GM19240 (cell line): ENCODE results near the gene FBXO44.

Experiments used
- DNase-seq: peaks from one replicate; pipeline ENCODE4 v3.0.0; 2011; ENCODE audit warnings: low spot score; ENCODE audit not compliant: insufficient read length

The FBXO44 gene

DNA sequence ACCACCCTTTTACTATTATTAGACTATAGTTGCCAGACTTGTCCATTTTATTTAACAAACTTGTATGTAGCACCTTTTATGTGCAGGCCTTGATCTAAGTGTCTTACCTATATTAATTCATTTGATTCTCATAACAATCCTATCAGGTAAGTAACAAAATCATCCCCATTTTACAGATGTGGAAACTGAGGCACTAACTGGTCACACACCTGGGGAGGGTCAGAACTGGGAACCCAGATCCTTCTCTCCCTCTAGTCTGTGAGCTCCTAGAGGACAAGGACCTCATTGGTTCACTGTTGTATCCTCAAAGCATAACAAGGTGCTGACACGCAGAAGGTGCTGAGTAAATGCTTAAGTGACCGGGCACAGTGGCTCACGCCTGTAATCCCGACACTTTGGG, 15.3 kb upstream of the FBXO44 start:
- no peak for DNase-seq

DNA sequence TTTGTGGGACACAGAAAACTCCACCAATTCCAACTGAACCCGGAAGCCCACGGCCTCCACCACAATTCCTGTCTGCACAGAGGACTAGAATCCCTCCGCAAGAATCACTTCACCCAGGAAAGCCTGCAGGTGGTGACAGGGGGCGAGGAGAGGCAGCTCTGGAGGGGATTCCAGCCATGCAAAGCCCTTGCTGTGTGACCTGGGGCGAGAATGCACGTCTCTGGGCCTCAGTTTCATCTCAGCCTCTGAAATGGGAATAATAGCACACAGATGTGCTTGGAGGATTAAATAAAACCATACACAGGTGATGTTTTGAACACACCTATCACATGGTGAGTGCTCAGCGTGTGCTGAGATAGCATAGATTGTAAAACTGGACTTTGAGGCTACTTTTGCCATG, 14.6 kb upstream of the FBXO44 start:
- DNase-seq: no peak

DNA sequence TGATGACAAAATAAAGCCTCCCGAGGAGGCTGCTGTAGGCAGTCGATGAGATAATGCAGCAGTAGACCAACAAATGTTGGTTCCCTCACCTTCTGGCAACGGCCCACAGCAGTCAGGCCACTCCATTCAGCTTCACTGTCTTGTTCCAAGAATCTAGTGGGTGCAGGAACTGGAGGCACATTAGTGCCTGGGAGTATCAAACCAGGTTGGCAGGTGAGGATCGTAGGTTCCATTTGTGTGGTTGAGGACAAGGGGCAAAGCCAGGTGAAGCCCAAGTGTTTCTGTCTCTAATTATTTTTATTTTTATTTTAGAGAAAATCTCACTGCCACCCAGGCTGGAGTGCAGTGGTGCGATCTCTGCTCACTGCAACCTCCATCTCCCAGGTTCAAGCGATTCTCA, 13.7 kb upstream of the FBXO44 start:
- DNase-seq: no peak

DNA sequence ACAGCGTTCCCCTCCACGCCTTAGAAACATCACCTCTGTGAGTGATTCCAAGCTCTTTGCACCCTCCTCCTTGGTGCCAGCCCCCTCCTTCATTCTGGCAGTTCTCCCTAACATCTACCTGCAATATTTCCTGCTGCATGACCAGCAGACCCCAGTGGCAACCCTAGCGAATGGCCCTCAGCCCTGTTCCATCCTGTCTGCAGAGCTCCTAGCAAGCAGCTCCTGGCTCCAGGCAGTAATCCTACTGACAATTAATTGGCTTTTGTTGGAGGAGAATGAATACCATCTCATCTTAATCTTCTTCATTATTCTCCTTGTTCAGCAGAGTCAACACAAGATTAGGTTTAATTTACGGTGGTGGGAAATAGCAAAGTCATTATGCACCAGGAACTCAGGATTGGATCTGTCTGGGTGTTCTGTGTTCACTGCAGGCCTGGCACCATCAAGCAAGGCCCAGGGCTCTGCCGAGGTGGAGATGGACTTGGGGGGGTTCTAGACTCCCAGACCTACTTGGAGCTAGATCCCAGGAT, 12.8 kb upstream of the FBXO44 start:
- DNase-seq: no peak

DNA sequence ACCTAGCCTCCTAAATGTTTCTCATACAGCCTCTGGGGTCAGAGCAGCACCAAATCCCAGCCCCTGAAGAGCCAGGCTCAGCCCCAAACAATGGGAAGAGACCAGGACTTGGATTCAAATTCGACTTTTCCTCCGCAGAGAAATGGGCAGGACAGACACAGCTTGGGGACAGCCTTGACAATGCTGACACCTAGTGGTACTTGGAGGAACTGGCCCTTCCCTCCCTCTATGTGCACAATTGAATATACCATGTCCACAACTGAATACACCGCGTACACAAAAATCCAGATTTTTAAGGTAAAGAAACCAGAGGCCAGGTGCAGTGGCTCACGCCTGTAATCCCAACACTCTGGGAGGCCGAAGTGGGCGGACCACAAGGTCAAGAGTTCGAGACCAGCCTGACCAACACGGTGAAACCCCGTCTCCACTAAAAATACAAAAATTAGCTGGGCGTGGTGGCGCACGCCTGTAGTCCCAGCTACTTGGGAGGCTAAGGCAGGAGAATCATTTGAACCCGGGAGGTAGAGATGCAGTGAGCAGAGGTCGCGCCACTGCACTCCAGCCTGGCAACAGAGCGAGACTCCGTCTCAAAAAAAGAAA, 12.2 kb upstream of the FBXO44 start:
- DNase-seq: peak; percentile 84

DNA sequence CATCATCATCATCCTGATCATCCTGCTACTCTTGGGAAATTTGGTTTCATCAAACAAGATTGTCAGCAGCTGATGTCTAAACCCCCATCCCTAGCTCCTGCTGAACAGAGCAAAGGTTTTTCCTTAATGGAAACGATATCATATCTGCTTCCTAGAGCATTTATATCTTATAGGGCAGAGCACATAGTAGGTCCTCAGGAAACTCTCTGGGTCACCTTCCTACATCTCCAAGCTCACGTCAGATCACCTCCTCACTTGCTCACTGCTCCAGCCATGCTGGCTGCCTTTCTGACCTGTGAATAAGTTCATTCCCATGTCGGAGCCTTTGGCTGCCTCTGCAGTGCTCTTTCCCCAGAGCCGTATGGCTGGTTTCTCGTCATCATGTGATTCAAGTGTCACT, 10.9 kb upstream of the FBXO44 start:
- DNase-seq: no peak

DNA sequence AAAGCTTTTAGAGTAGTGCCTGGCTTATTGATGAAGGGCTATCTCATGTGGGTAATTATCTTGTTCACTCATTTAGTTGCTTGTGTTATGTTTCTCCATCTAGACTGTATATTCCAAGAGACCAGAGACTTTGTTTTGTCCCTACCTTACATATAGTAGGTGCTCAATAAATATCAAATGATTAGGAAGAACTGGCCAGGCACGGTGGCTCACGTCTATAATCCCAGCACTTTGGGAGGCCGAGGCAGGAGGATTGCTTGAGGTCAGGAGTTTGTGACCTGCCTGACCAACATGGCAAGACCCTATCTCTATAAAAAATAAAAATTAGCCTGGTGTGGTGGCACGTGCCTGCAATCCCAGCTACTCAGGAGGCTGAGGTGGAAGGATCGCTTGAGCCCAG, 9.4 kb upstream of the FBXO44 start:
- DNase-seq: no peak

DNA sequence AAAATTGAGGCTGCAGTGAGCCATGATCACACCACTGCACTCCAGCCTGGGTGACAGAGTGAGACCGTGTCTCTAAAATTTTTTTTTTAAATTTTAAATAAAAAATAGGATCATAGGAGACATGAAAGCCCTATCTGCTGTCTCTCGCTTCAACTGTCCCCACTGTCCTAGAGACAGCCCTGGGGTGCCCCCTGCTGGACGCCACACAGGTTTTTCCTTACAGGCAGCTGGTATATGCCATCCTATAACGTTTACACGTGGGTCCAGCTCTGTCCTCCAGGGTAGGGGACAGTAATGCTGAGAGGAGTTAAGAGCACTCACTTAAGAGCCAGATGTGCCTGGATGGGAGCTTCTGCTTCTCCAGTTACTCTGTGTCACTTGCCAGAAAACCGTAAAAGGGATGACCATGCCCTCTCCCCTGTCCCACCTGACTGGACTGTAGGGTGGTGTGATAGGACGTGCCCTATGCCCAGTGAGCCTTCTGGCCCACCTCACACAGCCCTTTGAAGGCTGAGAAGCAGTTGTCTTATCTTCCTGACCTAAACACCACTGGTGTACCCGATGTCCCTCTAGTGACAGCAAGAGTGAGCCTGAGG, 8.9 kb upstream of the FBXO44 start:
- peak; percentile 59 for DNase-seq

DNA sequence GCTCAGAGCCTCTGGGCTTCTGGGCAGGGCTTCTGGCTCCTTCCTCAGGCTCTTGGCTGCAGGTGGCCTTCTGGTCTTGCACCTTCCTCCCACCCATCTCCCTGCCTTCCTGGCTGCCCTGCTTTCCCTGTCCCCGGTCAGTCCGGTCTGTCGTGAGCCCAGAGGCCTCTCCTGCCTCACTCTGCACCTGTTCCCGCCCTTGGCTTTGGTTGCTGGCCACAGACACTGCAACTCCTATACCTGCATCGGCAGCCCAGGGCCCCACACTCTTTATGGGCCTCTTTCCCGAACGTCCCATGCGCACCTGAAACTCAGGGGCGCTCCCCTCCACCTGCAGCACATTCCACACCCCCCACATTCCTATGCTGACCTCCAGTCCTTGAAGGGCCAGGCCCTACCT, 8.4 kb upstream of the FBXO44 start:
- DNase-seq: no peak

DNA sequence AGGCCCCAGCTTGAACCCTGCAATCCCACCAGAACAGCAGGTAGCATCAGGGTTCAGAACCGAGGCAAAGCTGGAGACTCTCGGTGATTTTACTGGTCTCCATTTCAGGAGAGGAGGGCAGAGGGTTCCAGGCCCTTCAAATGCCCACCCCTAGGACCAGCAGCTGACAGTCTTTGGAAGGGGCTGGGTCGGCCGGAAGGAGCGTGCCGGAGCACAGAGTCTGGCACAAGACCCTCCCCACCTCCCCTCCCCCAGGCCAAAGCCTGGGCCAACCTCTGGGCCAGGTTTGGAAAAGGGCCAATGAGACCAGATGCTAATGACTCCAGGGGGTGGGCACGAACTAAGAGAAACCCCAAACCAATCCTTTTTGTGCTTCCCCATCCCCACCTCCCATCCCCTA, 7.3 kb upstream of the FBXO44 start:
- no peak for DNase-seq

DNA sequence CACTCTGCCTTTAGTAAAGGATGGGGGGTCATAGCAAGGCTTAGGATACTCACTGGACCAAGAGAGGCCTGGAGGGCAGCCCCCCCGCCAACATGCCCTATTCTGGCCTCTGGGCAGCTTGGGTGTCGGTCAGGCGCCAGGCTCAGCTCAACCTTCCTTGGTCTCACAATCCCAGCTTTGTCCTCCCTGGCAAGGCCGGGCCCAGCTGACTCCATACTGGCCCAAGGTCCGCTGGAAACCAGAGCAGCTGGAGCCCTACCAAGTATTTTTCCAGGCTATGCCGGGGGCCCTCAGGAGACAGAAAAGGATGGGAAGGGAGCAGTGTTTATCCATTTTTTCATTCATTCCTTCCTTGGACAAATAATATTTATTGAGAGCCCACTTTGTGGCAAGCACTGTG, 6.6 kb upstream of the FBXO44 start:
- no peak for DNase-seq

DNA sequence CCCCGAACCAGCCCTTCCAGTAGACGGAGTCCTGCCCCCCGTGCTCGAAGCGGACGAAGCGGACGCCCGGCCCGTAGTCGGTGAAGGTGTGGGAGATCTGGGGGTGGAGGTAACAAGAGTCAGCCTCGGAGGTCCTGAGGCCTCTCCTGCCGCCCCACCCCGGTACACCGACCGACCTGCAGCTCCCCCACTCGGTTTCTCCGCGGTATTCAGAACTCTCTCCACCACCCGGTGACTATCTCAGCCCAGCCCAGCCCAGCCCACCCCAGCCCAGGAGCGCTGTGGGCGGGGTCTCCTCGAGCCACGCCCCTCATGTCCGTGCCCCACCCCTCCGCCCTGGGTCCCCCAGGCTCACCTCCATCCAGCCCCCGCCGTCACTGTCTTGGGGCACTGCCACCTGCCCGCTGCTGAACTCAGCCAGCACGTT, 5.9 kb upstream of the FBXO44 start:
- no peak for DNase-seq

DNA sequence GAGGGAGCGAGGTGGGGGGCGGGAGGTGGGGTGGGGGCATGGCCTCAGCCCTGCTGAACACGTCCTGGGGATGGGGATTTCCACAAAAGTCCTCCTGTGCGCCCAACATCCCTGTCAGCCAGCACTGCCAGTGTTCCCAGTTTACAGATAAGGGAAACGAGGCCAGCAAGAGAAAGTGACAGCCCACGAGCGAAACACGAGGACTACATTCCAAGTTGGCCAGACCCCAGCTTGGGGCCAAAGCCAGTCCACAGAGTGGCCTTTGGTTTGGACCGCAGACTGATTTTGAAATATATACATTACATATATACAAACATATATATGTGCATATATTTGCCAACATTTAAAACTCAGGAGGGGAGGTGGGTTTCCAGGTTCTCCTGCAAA, 5.4 kb upstream of the FBXO44 start:
- no peak for DNase-seq

DNA sequence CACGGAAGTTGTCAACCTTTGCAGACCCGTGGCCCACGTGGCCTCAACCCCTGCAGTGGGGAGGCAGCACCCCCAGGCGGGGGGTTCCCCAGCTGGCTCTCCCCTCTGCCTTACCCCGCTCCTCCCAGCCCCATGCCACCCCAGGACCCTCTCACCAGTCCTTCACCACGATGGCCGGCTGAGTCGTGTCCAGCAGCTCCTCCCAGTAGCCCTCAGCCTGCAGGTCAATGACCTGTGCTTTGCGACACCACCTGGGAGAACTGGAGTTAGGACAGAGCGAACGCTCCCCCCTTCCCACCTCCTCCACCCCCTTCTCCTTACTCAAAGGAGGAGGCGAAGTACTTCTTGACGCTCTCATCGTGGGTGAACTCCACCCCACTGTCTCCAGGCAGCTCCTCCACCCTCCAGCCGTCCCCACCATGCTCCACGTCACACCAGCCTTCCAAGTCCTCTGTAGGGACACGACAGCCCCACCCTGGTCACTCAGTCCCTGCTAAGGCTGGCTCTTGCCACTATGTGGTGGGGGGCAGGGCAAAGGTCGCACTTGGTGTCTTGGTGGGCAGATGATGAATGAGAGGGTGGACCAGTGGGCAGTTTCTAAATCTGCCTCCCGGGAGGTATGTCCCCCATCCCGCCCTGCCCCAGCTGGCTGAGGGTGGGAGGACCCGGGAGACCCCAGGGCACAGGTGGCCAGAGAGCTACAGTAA, 4.9 kb upstream of the FBXO44 start:
- no peak for DNase-seq

DNA sequence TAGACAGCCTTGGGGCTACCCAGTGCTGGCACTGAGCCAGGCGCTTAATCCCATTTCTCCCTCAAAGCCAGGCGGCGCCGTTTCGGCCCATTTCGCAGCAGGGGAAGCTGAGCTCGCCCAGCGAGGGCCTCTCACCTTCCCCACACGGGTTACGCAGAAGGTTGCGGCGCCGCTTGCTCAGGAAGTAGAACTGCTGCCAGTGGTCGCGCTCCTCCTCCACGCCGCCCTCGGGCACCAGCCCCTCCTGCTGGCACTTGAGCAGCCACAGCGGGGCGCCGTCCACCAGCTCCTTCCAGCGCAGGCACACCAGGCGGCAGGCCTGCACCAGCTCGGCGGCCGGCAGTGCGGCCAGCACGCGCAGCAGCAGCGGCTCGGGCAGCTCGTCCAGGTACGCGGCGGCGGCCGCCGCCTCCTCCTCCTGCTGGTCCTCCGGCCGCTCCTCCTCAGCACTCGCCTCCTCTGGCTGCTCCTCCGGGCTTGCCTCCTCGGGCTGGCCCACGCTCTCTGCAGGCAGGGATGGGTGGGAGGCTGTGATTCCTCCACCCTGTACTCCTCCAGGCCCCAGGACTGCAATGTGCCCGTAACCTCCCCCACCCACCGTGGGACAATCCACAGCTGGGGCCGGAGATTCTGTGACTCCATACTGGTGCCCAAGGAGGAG, 4.2 kb upstream of the FBXO44 start:
- peak; percentile 45 for DNase-seq

DNA sequence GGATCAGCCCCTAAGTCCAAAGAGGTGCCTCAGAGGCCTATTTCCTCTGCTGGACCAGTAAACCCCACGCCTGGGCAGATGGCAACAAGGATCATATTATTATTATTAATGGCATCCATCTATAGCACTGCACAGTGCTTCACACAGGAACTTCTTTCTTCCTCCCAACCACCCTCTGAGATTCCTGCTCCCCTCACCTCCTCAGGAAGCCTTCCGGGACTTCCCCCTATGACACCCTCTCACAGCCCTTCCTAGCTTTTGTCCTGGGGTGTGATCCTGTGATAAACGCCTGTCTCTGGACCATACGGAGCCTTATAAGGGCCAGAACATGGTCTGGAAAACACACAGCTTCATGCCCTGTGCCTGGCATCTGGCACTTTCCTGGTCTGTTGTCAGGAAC, 3.7 kb upstream of the FBXO44 start:
- DNase-seq: no peak

DNA sequence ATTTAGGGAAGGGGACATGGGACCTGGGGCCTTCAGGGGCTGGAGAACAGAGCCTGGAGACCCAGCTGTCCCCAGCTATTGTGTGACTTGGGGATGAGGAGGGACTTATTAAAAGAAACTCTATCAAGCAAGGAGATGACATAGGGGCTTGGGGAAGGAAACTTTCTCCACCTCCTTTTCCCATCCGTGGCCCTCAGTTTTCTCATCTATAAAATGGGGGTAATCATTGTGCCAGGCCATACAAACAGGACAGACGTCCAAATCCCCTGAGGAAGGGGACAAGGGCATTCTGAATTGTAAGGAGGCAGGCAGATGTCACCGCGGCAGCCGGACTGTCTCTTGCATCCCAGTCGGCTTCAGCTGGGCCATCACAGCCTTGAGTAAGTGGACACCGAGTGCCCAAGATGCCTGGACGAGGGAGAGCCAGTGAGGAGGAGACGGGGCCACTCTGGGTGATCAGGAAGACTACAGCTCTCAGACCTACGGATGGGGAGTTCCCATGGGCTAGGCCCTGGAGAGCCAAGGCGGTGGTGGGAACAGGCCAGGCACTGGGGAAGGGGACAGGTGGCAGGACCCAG, 2.4 kb upstream of the FBXO44 start:
- no peak for DNase-seq

DNA sequence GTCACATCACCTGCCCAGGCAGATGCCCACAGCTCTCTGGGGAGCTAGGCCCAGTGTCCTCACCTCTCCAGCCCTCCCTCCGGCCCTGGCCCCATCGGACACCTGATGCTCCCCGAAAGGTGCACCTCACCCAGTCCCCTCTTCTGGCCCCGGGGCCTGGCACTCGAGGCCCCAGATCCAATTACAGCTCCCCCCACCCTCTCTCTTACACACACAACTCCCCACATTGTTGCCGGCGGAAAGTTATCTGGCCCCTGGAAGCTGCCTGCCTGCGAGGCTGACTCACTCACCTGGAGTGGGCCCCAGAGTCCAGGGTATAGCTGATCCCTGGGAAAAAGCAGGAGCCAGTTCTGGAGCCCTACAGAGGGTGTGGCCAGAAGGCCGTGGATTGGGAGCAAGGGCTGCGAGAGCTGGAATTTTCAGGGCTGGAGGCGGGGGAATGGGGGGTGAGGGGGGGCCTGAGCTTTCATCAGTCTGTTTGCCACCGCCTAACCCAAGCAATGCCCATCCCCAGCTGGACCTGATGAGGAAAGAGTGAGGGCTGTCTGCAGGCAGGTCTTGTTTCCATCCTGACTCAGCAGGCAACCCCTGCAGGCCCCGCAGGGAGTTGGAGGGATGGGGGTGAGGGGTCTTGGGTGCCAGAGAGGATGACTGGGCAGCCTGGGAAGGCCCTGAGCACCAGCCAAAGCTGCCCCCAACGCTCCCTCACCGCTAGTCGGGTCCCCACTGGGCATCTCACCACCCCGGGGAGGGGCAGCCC, 1.4 kb upstream of the FBXO44 start:
- no peak for DNase-seq

DNA sequence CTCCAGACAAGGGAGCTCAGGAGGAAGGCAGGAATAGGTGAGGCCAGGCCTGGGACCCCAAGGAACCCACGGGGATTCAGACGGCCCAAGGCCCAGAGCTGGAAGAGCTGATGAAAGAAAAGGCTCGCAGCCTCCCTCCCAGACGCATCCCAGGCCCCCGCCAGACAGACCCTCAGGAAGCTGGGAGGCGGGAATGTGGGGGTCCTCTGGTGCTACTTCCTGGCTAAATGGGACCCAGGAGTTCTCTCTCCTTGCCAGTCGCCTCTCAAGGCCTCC, 878 bp upstream of the FBXO44 start:
- DNase-seq: no peak

DNA sequence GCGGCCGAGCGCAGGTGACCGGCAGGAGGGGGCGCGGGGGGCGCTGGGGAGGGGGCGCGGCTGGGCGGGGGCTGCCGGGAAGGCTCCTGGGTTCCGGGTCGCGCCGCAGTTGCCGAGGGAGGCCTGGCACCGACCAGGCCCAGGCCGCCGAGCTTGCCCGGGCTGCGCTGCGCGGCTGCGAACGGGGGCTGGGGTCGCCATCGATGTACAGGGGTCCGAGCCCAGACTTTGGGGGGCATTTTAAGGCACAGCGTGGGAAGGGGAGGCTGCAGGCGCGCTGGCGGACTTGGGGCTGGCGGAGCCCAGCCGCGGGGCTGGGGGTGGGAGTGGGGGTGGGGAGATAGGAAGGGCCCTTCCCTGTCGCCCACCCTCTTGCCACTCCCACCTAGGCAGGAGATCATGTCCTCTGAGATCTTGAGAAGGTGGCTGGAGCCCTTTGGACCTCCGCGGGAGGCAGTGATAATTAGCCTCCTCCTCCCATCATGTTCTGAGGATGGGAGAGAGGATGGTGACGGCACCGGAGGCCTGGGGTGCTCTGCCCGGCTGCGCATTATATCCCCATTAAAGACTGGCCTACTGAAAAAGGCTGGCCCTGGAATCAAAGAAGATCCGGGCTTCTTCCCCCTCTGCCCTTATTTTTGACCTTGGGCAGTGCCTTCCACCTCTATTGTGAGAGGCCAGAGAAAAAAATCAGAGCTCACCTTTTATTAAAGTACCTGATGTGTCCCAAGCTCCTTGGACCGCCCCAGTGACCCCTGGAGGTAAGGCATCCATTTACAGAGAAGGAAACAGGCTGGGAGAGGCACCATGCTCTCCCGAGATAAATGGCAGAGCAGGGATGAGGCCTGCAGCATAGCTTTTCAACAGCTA, 497 bp downstream of the FBXO44 start:
- DNase-seq: no peak

DNA sequence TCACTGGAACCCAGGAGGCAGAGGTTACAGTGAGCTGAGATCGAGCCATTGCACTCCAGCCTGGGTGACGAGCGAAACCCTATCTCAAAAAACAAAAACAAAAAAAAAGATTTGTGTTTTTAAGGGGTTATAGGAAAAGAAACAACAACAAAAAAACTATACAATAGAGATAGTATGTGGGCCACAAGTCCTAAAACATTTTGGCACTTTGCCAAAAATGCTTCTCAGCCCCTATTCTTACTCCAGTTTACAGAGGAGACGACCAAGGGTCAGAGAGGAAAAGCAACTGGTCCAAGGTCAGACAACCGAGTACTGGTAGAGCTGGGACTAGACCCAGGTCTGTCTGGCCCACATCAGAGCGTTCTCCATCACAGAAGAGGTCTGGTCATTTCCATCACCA, 3.0 kb downstream of the FBXO44 start:
- DNase-seq: no peak
